B cell (primary cell): ENCODE measurements around the gene AP4M1. TPM values are rescaled to one million over a fixed set of nuclear protein-coding genes. Genes with fewer than 3 reads are reported as not detected.
A peak's percentile ranks its signal among the peaks of the same experiment; 100 is the strongest.

Experiments
- ATAC-seq: fragments of 200-7000 bp; cut with Tn5 transposase; one replicate; pipeline ENCODE4 v1.10.0; 2021; ENCODE audit warnings: low read depth, mild to moderate bottlenecking, moderate number of reproducible peaks, moderate library complexity
- CTCF ChIA-PET: fragments of 350-600 bp; sonication (Branson Sonifier 250); formaldehyde crosslinking; loops from one replicate; lab custom pipeline; 2021; ENCODE audit warnings: antibody characterized with exemption, inconsistent platforms; lab: Charles Lee
- POLR2A ChIA-PET: fragments of 350-600 bp; sonication (Branson Sonifier 250); formaldehyde crosslinking; loops from one replicate; lab custom pipeline; 2021; ENCODE audit warnings: antibody characterized with exemption; lab: Charles Lee
- DNase-seq: peaks from one replicate; pipeline ENCODE4 v3.0.0; 2013
- H2AFZ ChIP-seq: 2 replicates; pipeline ENCODE4 v1.6.1; 2012; ENCODE audit warnings: mild to moderate bottlenecking, low read depth, low read length; ENCODE audit not compliant: insufficient read depth, poor library complexity, severe bottlenecking
- H3K27ac ChIP-seq, 2 donors: 1 replicate in 1 of 2; 2 replicates in 1 of 2; pipeline ENCODE4 v1.5.1; 2012 to 2013; ENCODE audit warnings: low read length in 2 of 2, mild to moderate bottlenecking in 2 of 2, moderate library complexity in 1 of 2
- H3K27me3 ChIP-seq, 4 experiments: fragments of 200-600 bp in 1 of 4; sonication (generic) in 1 of 4; replicated peaks in 1 of 4; 1 replicate in 2 of 4; 2 replicates in 2 of 4; pipeline versions ENCODE4 v1.6.1 to v1.7.0; 2013 to 2016; ENCODE audit warnings: low read length in 3 of 4, mild to moderate bottlenecking in 2 of 4, mixed read lengths in 1 of 4, moderate library complexity in 1 of 4; ENCODE audit not compliant: insufficient read depth in 4 of 4, control insufficient read depth in 3 of 4; ENCODE audit errors: control extremely low read depth in 1 of 4
- H3K36me3 ChIP-seq, 2 experiments: replicated peaks in 1 of 2; 1 replicate in 1 of 2; 2 replicates in 1 of 2; pipeline versions ENCODE4 v1.6.1 to v1.7.1; 2013; ENCODE audit warnings: low read length in 1 of 2; ENCODE audit not compliant: insufficient read depth in 2 of 2, control insufficient read depth in 1 of 2; ENCODE audit errors: control extremely low read depth in 1 of 2, extremely low read depth in 1 of 2
- H3K4me1 ChIP-seq, 2 donors: fragments of 200-600 bp in 1 of 2; sonication (generic) in 1 of 2; 1 replicate in 1 of 2; 2 replicates in 1 of 2; pipeline versions ENCODE4 v1.5.1 to v1.6.1; 2013 to 2017; ENCODE audit warnings: low read length in 2 of 2; ENCODE audit not compliant: control insufficient read depth in 2 of 2, insufficient read depth in 2 of 2
- H3K4me2 ChIP-seq: replicated peaks from 2 replicates; pipeline ENCODE3; 2012; ENCODE audit warnings: mild to moderate bottlenecking, low read depth, low read length; ENCODE audit not compliant: poor library complexity, severe bottlenecking
- H3K4me3 ChIP-seq, 5 experiments: fragments of 200-600 bp in 1 of 5; sonication (generic) in 1 of 5; 1 replicate in 3 of 5; 2 replicates in 2 of 5; pipeline versions ENCODE4 v1.5.1 to v1.7.0; 2011 to 2016; ENCODE audit warnings: low read length in 4 of 5, mild to moderate bottlenecking in 4 of 5, low read depth in 2 of 5, control low read depth in 1 of 5, moderate library complexity in 1 of 5; ENCODE audit not compliant: insufficient read depth in 1 of 5; ENCODE audit errors: control extremely low read depth in 1 of 5, extremely low read depth in 1 of 5
- H3K79me2 ChIP-seq: fragments of 200-600 bp; sonication (generic); one replicate; pipeline ENCODE4 v1.6.0; 2016; ENCODE audit warnings: low read length; ENCODE audit not compliant: control insufficient read depth, insufficient read depth
- H3K9ac ChIP-seq: fragments of 200-600 bp; sonication (generic); 2 replicates; pipeline ENCODE4 v1.6.1; 2017; ENCODE audit warnings: mild to moderate bottlenecking, low read length, moderate library complexity
- H3K9me3 ChIP-seq, 3 donors: one replicate each; pipeline versions ENCODE4 v1.6.1 to v1.7.1; 2013; ENCODE audit warnings: low read length in 2 of 3; ENCODE audit not compliant: control insufficient read depth in 2 of 3, insufficient read depth in 1 of 3; ENCODE audit errors: control extremely low read depth in 1 of 3
- H4K20me1 ChIP-seq: 2 replicates; pipeline ENCODE4 v1.6.0; 2012; ENCODE audit warnings: mild to moderate bottlenecking, low read length; ENCODE audit not compliant: insufficient read depth, control insufficient read depth, poor library complexity, severe bottlenecking
- H3K27ac Mint-ChIP-seq: one replicate; pipeline ENCODE4 v1.8.0; 2021; ENCODE audit warnings: mixed read lengths
- H3K27me3 Mint-ChIP-seq: one replicate; pipeline ENCODE4 v1.8.0; 2021; ENCODE audit warnings: mixed read lengths
- H3K4me1 Mint-ChIP-seq: one replicate; pipeline ENCODE4 v1.8.0; 2021; ENCODE audit warnings: mixed read lengths
- H3K4me3 Mint-ChIP-seq: one replicate; pipeline ENCODE4 v1.8.0; 2021; ENCODE audit warnings: mixed read lengths
- H3K9me3 Mint-ChIP-seq: one replicate; pipeline ENCODE4 v1.8.0; 2022; ENCODE audit warnings: mixed read lengths; ENCODE audit not compliant: insufficient read depth
- EZH2 ChIP-seq: IDR thresholded peaks from 2 replicates; pipeline ENCODE4 v1.6.1; 2012; ENCODE audit warnings: borderline replicate concordance, low read depth, mild to moderate bottlenecking, moderate library complexity, low read length; ENCODE audit not compliant: insufficient read depth, poor library complexity, severe bottlenecking
- WGBS: methylation state at CpG from one replicate; pipeline ENCODE4 v1.1.5; 2013; ENCODE audit warnings: missing lambda C conversion rate; ENCODE audit not compliant: insufficient coverage; 5-methylcytosine and 5-hydroxymethylcytosine counted together
- intact Hi-C: fragments of 100-400 bp; cut with micrococcal nuclease; formaldehyde crosslinking; loops from one replicate; pipeline ENCODE4 v1.10.0; 2022
- polyA plus RNA-seq: library from polyadenylated mRNA; depleted of rRNA; stranded (reverse); fragments of >200 nt; gene quantifications from 2 replicates; pipeline ENCODE4 v1.2.3, GENCODE V29; 2012
- total RNA-seq, 2 donors: library from RNA; stranded (reverse); fragments of 120-200 nt in 1 of 2; gene quantifications; 1 replicate in 1 of 2; 2 replicates in 1 of 2; pipeline versions ENCODE4 v1.2.3 to v1.2.4, GENCODE V29; 2013 to 2022
- TF ChIP-seq, protein P1 (sequence below): fragments of 200-600 bp; IDR thresholded peaks from one replicate; pipeline ENCODE4 v1.8.0; 2022; ENCODE audit warnings: antibody characterized with exemption, mild to moderate bottlenecking

AP4M1 gene
- total and polyA plus RNA-seq, 2 donors (not counting 1 experiment from before 2014, with no cell fraction given): 9.0 to 17.6 TPM

DNA sequence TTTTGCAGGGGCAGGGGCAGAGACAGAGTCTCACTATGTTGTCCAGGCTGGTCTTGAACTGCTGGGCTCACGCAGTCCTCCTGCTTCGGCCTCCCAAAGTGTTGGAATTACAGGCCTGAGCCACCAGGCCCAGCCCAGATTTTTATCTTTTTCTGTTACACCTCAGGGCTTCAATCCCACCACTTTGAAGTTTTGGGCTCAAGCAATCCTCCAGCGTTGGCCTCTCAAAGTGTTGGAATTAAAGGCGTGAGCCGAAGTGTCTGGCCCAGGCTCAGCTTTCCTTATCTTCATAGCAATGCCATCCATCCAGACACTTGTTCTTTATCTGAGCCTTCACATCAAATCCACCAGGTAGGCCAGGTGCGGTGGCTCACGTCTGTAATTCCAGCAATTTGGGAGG, 13.6 kb downstream of the AP4M1 start:
- POLR2A ChIA-PET: no interaction called here
- H3K27me3 ChIP-seq: no peaks in the 10 kb centered on the region
- intact Hi-C loops: no loop called here

DNA sequence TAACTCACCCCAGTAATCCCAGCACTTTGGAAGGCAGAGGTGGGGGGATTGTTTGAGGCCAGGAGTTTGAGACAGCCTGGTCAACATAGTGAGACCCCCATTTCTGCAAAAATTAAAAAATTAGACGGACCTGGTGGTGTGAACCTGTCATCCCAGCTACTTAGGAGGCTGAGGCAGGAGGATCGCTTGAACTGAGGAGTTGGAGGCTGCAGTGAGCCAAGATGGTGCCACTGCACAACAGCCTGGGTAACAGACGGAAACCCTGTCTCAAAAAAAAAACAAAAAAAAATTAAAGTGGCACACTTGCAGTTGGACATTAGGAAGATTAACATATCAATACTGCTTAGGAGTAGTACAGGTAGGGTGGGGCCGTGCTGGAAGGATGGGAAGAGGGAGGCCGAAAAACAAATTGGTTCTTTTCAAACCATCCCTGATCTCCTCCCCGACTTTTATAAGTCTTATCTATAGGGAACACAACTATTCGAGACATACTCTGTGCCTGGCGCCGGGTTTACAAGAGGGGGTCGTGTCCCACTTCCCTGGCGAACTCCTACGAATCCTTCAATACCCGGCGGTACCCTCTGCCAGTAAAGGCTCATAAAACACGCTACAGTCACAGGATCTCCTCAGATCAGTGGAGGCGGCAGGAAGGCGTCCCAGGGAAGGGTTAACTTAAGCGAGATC, 17.1 kb downstream of the AP4M1 start:
- H3K9me3 ChIP-seq: no peaks in the 10 kb centered on the region
- intact Hi-C loops: loop anchor here (1.0 kb wide), 3 partner anchors 9 to 36 kb away; partner anchors contain the start of genes AP4M1 and MCM7
- DNase-seq (no peak), ATAC-seq (no peak)
- H3K4me2 ChIP-seq: peak overlapping the region; percentile 97
- H3K4me1 ChIP-seq: peaks cover 14 to 20% of the 10 kb centered on the region in 2 donors
- CTCF ChIA-PET: no interaction called here
- H3K27me3 ChIP-seq: no peaks in the 10 kb centered on the region
- H3K27ac Mint-ChIP-seq: peak overlapping the region; percentile 95
- peak overlapping the region; percentile 93 to 97 for H3K27ac ChIP-seq
- H3K9ac ChIP-seq: peak overlapping the region; percentile 93
- peaks cover 0 to 5% of the 10 kb centered on the region in 2 experiments for H3K36me3 ChIP-seq
- H3K4me3 ChIP-seq: peak overlapping the region; percentile 67 to 94 (median 92)
- H3K9me3 Mint-ChIP-seq: no peaks in the 10 kb centered on the region
- 16% methylated on average over 12 of the region's 18 CpGs for WGBS
- no peaks in the 10 kb centered on the region for H3K27me3 Mint-ChIP-seq
- no peaks in the 10 kb centered on the region for H4K20me1 ChIP-seq
- TF ChIP-seq, protein P1, sequence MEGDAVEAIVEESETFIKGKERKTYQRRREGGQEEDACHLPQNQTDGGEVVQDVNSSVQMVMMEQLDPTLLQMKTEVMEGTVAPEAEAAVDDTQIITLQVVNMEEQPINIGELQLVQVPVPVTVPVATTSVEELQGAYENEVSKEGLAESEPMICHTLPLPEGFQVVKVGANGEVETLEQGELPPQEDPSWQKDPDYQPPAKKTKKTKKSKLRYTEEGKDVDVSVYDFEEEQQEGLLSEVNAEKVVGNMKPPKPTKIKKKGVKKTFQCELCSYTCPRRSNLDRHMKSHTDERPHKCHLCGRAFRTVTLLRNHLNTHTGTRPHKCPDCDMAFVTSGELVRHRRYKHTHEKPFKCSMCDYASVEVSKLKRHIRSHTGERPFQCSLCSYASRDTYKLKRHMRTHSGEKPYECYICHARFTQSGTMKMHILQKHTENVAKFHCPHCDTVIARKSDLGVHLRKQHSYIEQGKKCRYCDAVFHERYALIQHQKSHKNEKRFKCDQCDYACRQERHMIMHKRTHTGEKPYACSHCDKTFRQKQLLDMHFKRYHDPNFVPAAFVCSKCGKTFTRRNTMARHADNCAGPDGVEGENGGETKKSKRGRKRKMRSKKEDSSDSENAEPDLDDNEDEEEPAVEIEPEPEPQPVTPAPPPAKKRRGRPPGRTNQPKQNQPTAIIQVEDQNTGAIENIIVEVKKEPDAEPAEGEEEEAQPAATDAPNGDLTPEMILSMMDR: no peak
- TF ChIP-seq EZH2: no peak
- H3K4me3 Mint-ChIP-seq: peak overlapping the region; percentile 98
- H3K4me1 Mint-ChIP-seq: peaks cover 28% of the 10 kb centered on the region
- H3K79me2 ChIP-seq: peaks cover 27% of the 10 kb centered on the region
- POLR2A ChIA-PET: interaction anchor here (0.7 kb wide), 1 partner anchor 20 kb away, joined by 5 read pairs; no protein-coding TSS in a partner anchor
- peak overlapping the region; percentile 96 for H2AFZ ChIP-seq

More for the DNA sequence above, 13.6 kb downstream of the AP4M1 start:
- H3K9me3 ChIP-seq: no peaks in the 10 kb centered on the region
- H3K36me3 ChIP-seq: peaks cover 0 to 30% of the 10 kb centered on the region in 2 experiments
- no peaks in the 10 kb centered on the region for H3K9me3 Mint-ChIP-seq
- H3K27ac Mint-ChIP-seq: no peak overlapping the region
- H3K4me2 ChIP-seq: no peak overlapping the region
- H3K4me3 ChIP-seq: no peak overlapping the region
- WGBS: 96% methylated on average over 5 of the region's 7 CpGs
- DNase-seq: no peak
- H4K20me1 ChIP-seq: no peaks in the 10 kb centered on the region
- ATAC-seq: no peak
- no peaks in the 10 kb centered on the region for H3K27me3 Mint-ChIP-seq
- no peak overlapping the region for H3K9ac ChIP-seq
- H2AFZ ChIP-seq: no peak overlapping the region
- H3K4me3 Mint-ChIP-seq: no peak overlapping the region
- peaks cover 18% of the 10 kb centered on the region for H3K4me1 Mint-ChIP-seq
- H3K27ac ChIP-seq: no peak overlapping the region
- CTCF ChIA-PET: no interaction called here
- TF ChIP-seq, protein P1: no peak
- TF ChIP-seq EZH2: no peak
- H3K79me2 ChIP-seq: peaks cover 18% of the 10 kb centered on the region
- peaks cover 7 to 13% of the 10 kb centered on the region in 2 donors for H3K4me1 ChIP-seq
